HEK293T (cell line): ENCODE measurements around the gene WWC2.

Experiments
- CTCF ChIA-PET: fragments of 350-600 bp; formaldehyde crosslinking; extraction: SDS; loops from one replicate; lab custom pipeline; 2021; ENCODE audit warnings: antibody characterized with exemption, inconsistent platforms; lab: Yijun Ruan, JAX
- POLR2A ChIA-PET: fragments of 350-600 bp; formaldehyde crosslinking; extraction: SDS; loops from one replicate; lab custom pipeline; 2020; ENCODE audit warnings: antibody characterized with exemption, inconsistent platforms; lab: Yijun Ruan, JAX
- DNase-seq: peaks from one replicate; pipeline ENCODE4 v3.0.0; 2012; ENCODE audit warnings: mixed read lengths; ENCODE audit errors: extremely low spot score
- ARNT ChIP-seq: fragments of 450-650 bp; IDR thresholded peaks from 2 replicates; pipeline ENCODE4 v1.6.1; 2017; ENCODE audit warnings: mild to moderate bottlenecking
- BHLHE40 ChIP-seq: fragments of 450-650 bp; IDR thresholded peaks from 2 replicates; pipeline ENCODE4 v1.6.1; 2016; ENCODE audit warnings: mild to moderate bottlenecking, moderate library complexity, borderline replicate concordance
- CTBP1 ChIP-seq: fragments of 450-650 bp; IDR thresholded peaks from 2 replicates; pipeline ENCODE4 v1.6.1; 2016; ENCODE audit warnings: borderline replicate concordance
- ELF4 ChIP-seq: fragments of 450-650 bp; IDR thresholded peaks from 2 replicates; pipeline ENCODE4 v1.6.1; 2017; ENCODE audit warnings: antibody characterized with exemption
- FOXA1 ChIP-seq: fragments of 450-650 bp; IDR thresholded peaks from 2 replicates; pipeline ENCODE4 v1.6.1; 2016; ENCODE audit warnings: mild to moderate bottlenecking
- FOXK2 ChIP-seq: fragments of 450-650 bp; IDR thresholded peaks from 2 replicates; pipeline ENCODE4 v1.6.1; 2016; ENCODE audit warnings: mild to moderate bottlenecking
- FOXM1 ChIP-seq: fragments of 450-650 bp; IDR thresholded peaks from 2 replicates; pipeline ENCODE4 v1.6.1; 2017; ENCODE audit warnings: mild to moderate bottlenecking, borderline replicate concordance
- HDGF ChIP-seq: fragments of 450-650 bp; IDR thresholded peaks from 2 replicates; pipeline ENCODE4 v1.6.1; 2017; ENCODE audit warnings: antibody characterized with exemption, borderline replicate concordance
- L3MBTL2 ChIP-seq: fragments of 450-650 bp; conservative IDR thresholded peaks from 2 replicates; pipeline ENCODE4 v1.6.1; 2016; ENCODE audit warnings: mild to moderate bottlenecking
- LEF1 ChIP-seq: fragments of 450-650 bp; IDR thresholded peaks from 2 replicates; pipeline ENCODE4 v1.6.1; 2017; ENCODE audit warnings: mild to moderate bottlenecking, borderline replicate concordance
- NFRKB ChIP-seq: fragments of 450-650 bp; IDR thresholded peaks from 2 replicates; pipeline ENCODE4 v1.6.1; 2016; ENCODE audit warnings: mild to moderate bottlenecking, moderate library complexity
- PKNOX1 ChIP-seq: fragments of 450-650 bp; IDR thresholded peaks from 2 replicates; pipeline ENCODE4 v1.6.1; 2016
- SP1 ChIP-seq: fragments of 450-650 bp; IDR thresholded peaks from 2 replicates; pipeline ENCODE4 v1.6.1; 2017
- SUZ12 ChIP-seq: fragments of 450-650 bp; IDR thresholded peaks from 2 replicates; pipeline ENCODE4 v1.6.1; 2016; ENCODE audit warnings: mild to moderate bottlenecking
- TARDBP ChIP-seq: fragments of 450-650 bp; IDR thresholded peaks from 2 replicates; pipeline ENCODE4 v1.6.1; 2016
- ZNF384 ChIP-seq: fragments of 450-650 bp; IDR thresholded peaks from 2 replicates; pipeline ENCODE4 v1.6.1; 2016

Gene WWC2

GRCh38 chr4:183197140-183197539 is 98.1 kb downstream of the WWC2 start:
- no peak for TF ChIP-seq FOXM1
- no peak for TF ChIP-seq SUZ12
- TF ChIP-seq PKNOX1, result no peak
- no peak for TF ChIP-seq LEF1
- TF ChIP-seq FOXA1, result no peak
- no peak for TF ChIP-seq SP1
- TF ChIP-seq HDGF, result no peak
- no peak for TF ChIP-seq ELF4
- TF ChIP-seq BHLHE40, result no peak
- TF ChIP-seq TARDBP, result no peak
- TF ChIP-seq L3MBTL2, result no peak
- CTCF ChIA-PET, result no interaction called here
- POLR2A ChIA-PET, result no interaction called here
- no peak for DNase-seq

- DNase-seq, result no peak
- TF ChIP-seq TARDBP (no peak), HDGF (no peak), ARNT (no peak), SP1 (no peak), FOXK2 (no peak), PKNOX1 (no peak), SUZ12 (no peak), FOXA1 (no peak), NFRKB (no peak), L3MBTL2 (no peak), CTBP1 (no peak), ZNF384 (no peak), LEF1 (no peak), ELF4 (no peak), FOXM1 (no peak), BHLHE40 (no peak)
- ChIA-PET POLR2A (no interaction called here), CTCF (no interaction called here)
Observed at GRCh38 chr4:183200453-183200852, 101.4 kb downstream of the WWC2 start.

GRCh38 chr4:183201331-183201730 is 102.3 kb downstream of the WWC2 start:
- CTCF ChIA-PET, result no interaction called here
- no peak for TF ChIP-seq PKNOX1
- TF ChIP-seq FOXM1, result no peak
- TF ChIP-seq FOXA1, result no peak
- TF ChIP-seq BHLHE40, result no peak
- TF ChIP-seq NFRKB, result no peak
- no peak for TF ChIP-seq CTBP1
- TF ChIP-seq LEF1, result no peak
- no peak for TF ChIP-seq L3MBTL2
- TF ChIP-seq SP1, result no peak
- TF ChIP-seq ARNT, result no peak
- POLR2A ChIA-PET, result no interaction called here
- DNase-seq, result no peak

- CTCF ChIA-PET, result no interaction called here
- DNase-seq, result no peak
- POLR2A ChIA-PET, result no interaction called here
- TF ChIP-seq LEF1 (no peak), ZNF384 (no peak)
Observed at GRCh38 chr4:183202523-183202922, 103.5 kb downstream of the WWC2 start.

GRCh38 chr4:183204793-183205192 is 105.7 kb downstream of the WWC2 start:
- TF ChIP-seq HDGF (no peak), NFRKB (no peak), BHLHE40 (no peak), CTBP1 (no peak), FOXM1 (no peak), TARDBP (no peak), L3MBTL2 (no peak), ZNF384 (no peak), ARNT (no peak), SP1 (no peak), FOXK2 (no peak), FOXA1 (no peak), PKNOX1 (no peak)
- ChIA-PET POLR2A (no interaction called here), CTCF (no interaction called here)
- DNase-seq, result no peak

GRCh38 chr4:183205193-183205592 is 106.1 kb downstream of the WWC2 start:
- POLR2A ChIA-PET, result no interaction called here
- no peak for DNase-seq
- CTCF ChIA-PET, result no interaction called here
- TF ChIP-seq CTBP1 (no peak), L3MBTL2 (no peak), ELF4 (no peak), NFRKB (no peak), LEF1 (no peak), HDGF (no peak), SP1 (no peak), FOXM1 (no peak), ZNF384 (no peak), FOXA1 (no peak), PKNOX1 (no peak), TARDBP (no peak), ARNT (no peak), FOXK2 (no peak), SUZ12 (no peak), BHLHE40 (no peak)
